Mesenchymal stem cell (in vitro differentiated cells and primary cell): ENCODE data around the gene CORO2B.

Source experiments
- DNase-seq: peaks from one replicate; pipeline ENCODE4 v3.0.0-alpha.2; 2013
- H2AFZ ChIP-seq: one replicate; pipeline ENCODE4 v1.6.1; 2013; ENCODE audit warnings: low read depth, mild to moderate bottlenecking, control low read depth, inconsistent platforms, low read length, moderate library complexity
- H2AK5ac ChIP-seq: 2 replicates; pipeline ENCODE4 v1.6.1; 2013; ENCODE audit warnings: low read length, moderate library complexity, mild to moderate bottlenecking, inconsistent platforms; ENCODE audit not compliant: severe bottlenecking
- H2BK120ac ChIP-seq: one replicate; pipeline ENCODE4 v1.6.1; 2013; ENCODE audit warnings: low read depth, mild to moderate bottlenecking, inconsistent platforms, low read length, moderate library complexity
- H2BK12ac ChIP-seq, 2 experiments: one replicate each; pipeline ENCODE4 v1.6.1; 2013; ENCODE audit warnings: inconsistent platforms in 2 of 2, low read length in 2 of 2, mild to moderate bottlenecking in 2 of 2, moderate library complexity in 2 of 2, control low read depth in 1 of 2
- H2BK15ac ChIP-seq: one replicate; pipeline ENCODE4 v1.6.1; 2013; ENCODE audit warnings: mild to moderate bottlenecking, low read depth, inconsistent platforms; ENCODE audit not compliant: poor library complexity, severe bottlenecking
- H2BK5ac ChIP-seq: 2 replicates; pipeline ENCODE4 v1.6.1; 2013; ENCODE audit warnings: low read depth, mild to moderate bottlenecking, low read length, control low read depth, inconsistent platforms; ENCODE audit not compliant: poor library complexity, severe bottlenecking
- H3K14ac ChIP-seq, 2 experiments: one replicate each; pipeline ENCODE4 v1.6.1; 2013; ENCODE audit warnings: inconsistent platforms in 2 of 2, low read length in 2 of 2, control low read depth in 1 of 2, mild to moderate bottlenecking in 1 of 2, moderate library complexity in 1 of 2
- H3K18ac ChIP-seq, 2 experiments: one replicate each; pipeline ENCODE4 v1.6.1; 2013; ENCODE audit warnings: inconsistent platforms in 2 of 2, low read length in 2 of 2, control low read depth in 1 of 2, low read depth in 1 of 2, mild to moderate bottlenecking in 1 of 2
- H3K23ac ChIP-seq, 2 experiments: one replicate each; pipeline ENCODE4 v1.6.1; 2013; ENCODE audit warnings: inconsistent platforms in 2 of 2, low read length in 2 of 2, mild to moderate bottlenecking in 2 of 2, moderate library complexity in 2 of 2, control low read depth in 1 of 2
- H3K27ac ChIP-seq: 2 replicates; pipeline ENCODE4 v1.5.1; 2013; ENCODE audit warnings: mild to moderate bottlenecking, moderate library complexity, low read length, control low read depth, inconsistent platforms; ENCODE audit not compliant: poor library complexity, severe bottlenecking
- H3K27me3 ChIP-seq, 2 experiments: 2 replicates each; pipeline versions ENCODE4 v1.6.1 to v1.7.0; 2013; ENCODE audit warnings: low read length in 2 of 2, mild to moderate bottlenecking in 2 of 2, moderate library complexity in 2 of 2, control low read depth in 1 of 2, inconsistent platforms in 1 of 2; ENCODE audit not compliant: control insufficient read depth in 1 of 2, insufficient read depth in 1 of 2
- H3K36me3 ChIP-seq, 2 experiments: 2 replicates each; pipeline versions ENCODE4 v1.6.1 to v1.7.0; 2013; ENCODE audit warnings: low read length in 2 of 2, control low read depth in 1 of 2, inconsistent platforms in 1 of 2, low read depth in 1 of 2, mild to moderate bottlenecking in 1 of 2; ENCODE audit not compliant: insufficient read depth in 2 of 2, control insufficient read depth in 1 of 2
- H3K4ac ChIP-seq, 2 experiments: one replicate each; pipeline ENCODE4 v1.6.1; 2013; ENCODE audit warnings: inconsistent platforms in 2 of 2, low read length in 2 of 2, mild to moderate bottlenecking in 2 of 2, moderate library complexity in 2 of 2, control low read depth in 1 of 2, low read depth in 1 of 2
- H3K4me1 ChIP-seq: 2 replicates; pipeline ENCODE4 v1.6.1; 2013; ENCODE audit warnings: low read depth, low read length, control low read depth; ENCODE audit not compliant: control insufficient read depth, insufficient read depth
- H3K4me2 ChIP-seq: 2 replicates; pipeline ENCODE4 v1.6.1; 2013; ENCODE audit warnings: low read length, mild to moderate bottlenecking, inconsistent platforms; ENCODE audit not compliant: poor library complexity, severe bottlenecking
- H3K4me3 ChIP-seq, 2 experiments: 2 replicates each; pipeline versions ENCODE4 v1.5.1 to v1.7.0; 2013; ENCODE audit warnings: low read length in 2 of 2, mild to moderate bottlenecking in 2 of 2, control low read depth in 1 of 2, low read depth in 1 of 2; ENCODE audit not compliant: insufficient read depth in 1 of 2
- H3K79me1 ChIP-seq: replicated peaks from 2 replicates; pipeline ENCODE4 v1.6.1; 2013; ENCODE audit warnings: mild to moderate bottlenecking, control low read depth, low read length, inconsistent platforms; ENCODE audit not compliant: poor library complexity, severe bottlenecking
- H3K9ac ChIP-seq: 2 replicates; pipeline ENCODE4 v1.7.0; 2013; ENCODE audit warnings: mild to moderate bottlenecking, low read length, moderate library complexity
- H3K9me3 ChIP-seq: 2 replicates; pipeline ENCODE4 v1.7.0; 2013; ENCODE audit warnings: mild to moderate bottlenecking, low read length; ENCODE audit not compliant: control insufficient read depth
- H4K8ac ChIP-seq: one replicate; pipeline ENCODE4 v1.6.1; 2013; ENCODE audit warnings: inconsistent platforms, mild to moderate bottlenecking, low read length, moderate library complexity
- H4K91ac ChIP-seq: one replicate; pipeline ENCODE4 v1.6.1; 2013; ENCODE audit warnings: mild to moderate bottlenecking, low read length, inconsistent platforms
- WGBS: methylation state at CpG from one replicate; pipeline ENCODE4 v1.1.7; 2013; ENCODE audit warnings: mixed read lengths; 5-methylcytosine and 5-hydroxymethylcytosine counted together

Gene CORO2B

GRCh38 chr15:68653801-68654200, 75.0 kb downstream of the CORO2B start:
- Histone ChIP-seq H2BK12ac (no peak overlapping the region), H2BK120ac (no peak overlapping the region), H2AFZ (no peak overlapping the region), H3K4me1 (peaks cover 12% of the 10 kb centered on the region), H3K9me3 (no peaks in the 10 kb centered on the region), H2BK15ac (no peak overlapping the region), H3K4me2 (no peak overlapping the region), H3K4ac (no peak overlapping the region), H3K36me3 (peaks cover 20 to 48% of the 10 kb centered on the region in 2 experiments), H3K9ac (no peak overlapping the region), H3K18ac (no peak overlapping the region), H4K8ac (no peak overlapping the region), H2BK5ac (no peak overlapping the region), H3K27me3 (no peaks in the 10 kb centered on the region), H3K14ac (no peak overlapping the region), H3K79me1 (peaks cover 4% of the 10 kb centered on the region), H3K23ac (no peak overlapping the region), H4K91ac (no peak overlapping the region), H3K27ac (no peak overlapping the region), H2AK5ac (no peak overlapping the region), H3K4me3 (no peak overlapping the region)
- no peak for DNase-seq
- 99% methylated on average over 6 of the region's 6 CpGs for WGBS

GRCh38 chr15:68654786-68655560, 76.2 kb downstream of the CORO2B start:
- peaks cover 4% of the 10 kb centered on the region for H3K79me1 ChIP-seq
- no peak overlapping the region for H3K18ac ChIP-seq
- no peak overlapping the region for H3K23ac ChIP-seq
- H2BK5ac ChIP-seq: no peak overlapping the region
- H4K91ac ChIP-seq: no peak overlapping the region
- DNase-seq: no peak
- no peak overlapping the region for H2AFZ ChIP-seq
- H3K9me3 ChIP-seq: no peaks in the 10 kb centered on the region
- H3K4me1 ChIP-seq: peaks cover 12% of the 10 kb centered on the region
- H3K4me3 ChIP-seq: no peak overlapping the region
- H3K9ac ChIP-seq: no peak overlapping the region
- no peak overlapping the region for H3K4ac ChIP-seq
- no peak overlapping the region for H2BK12ac ChIP-seq
- H3K36me3 ChIP-seq: peaks cover 20 to 39% of the 10 kb centered on the region in 2 experiments
- H2BK120ac ChIP-seq: no peak overlapping the region
- H4K8ac ChIP-seq: no peak overlapping the region
- WGBS: 94% methylated on average over 7 of the region's 8 CpGs
- H3K27ac ChIP-seq: no peak overlapping the region
- H2AK5ac ChIP-seq: no peak overlapping the region
- no peak overlapping the region for H3K4me2 ChIP-seq
- H3K14ac ChIP-seq: no peak overlapping the region
- H2BK15ac ChIP-seq: no peak overlapping the region
- no peaks in the 10 kb centered on the region for H3K27me3 ChIP-seq

- DNase-seq: no peak
- no peak overlapping the region for H2AFZ ChIP-seq
- H2BK12ac ChIP-seq: no peak overlapping the region
- H3K27me3 ChIP-seq: no peaks in the 10 kb centered on the region
- H3K4me1 ChIP-seq: peaks cover 12% of the 10 kb centered on the region
- H3K9me3 ChIP-seq: no peaks in the 10 kb centered on the region
- H3K4me2 ChIP-seq: no peak overlapping the region
- H4K91ac ChIP-seq: no peak overlapping the region
- H2AK5ac ChIP-seq: no peak overlapping the region
- H3K23ac ChIP-seq: no peak overlapping the region
- no peak overlapping the region for H3K14ac ChIP-seq
- H3K4ac ChIP-seq: no peak overlapping the region
- H3K79me1 ChIP-seq: peaks cover 3% of the 10 kb centered on the region
- H2BK120ac ChIP-seq: no peak overlapping the region
- H3K36me3 ChIP-seq: peaks cover 20 to 39% of the 10 kb centered on the region in 2 experiments
- H3K27ac ChIP-seq: no peak overlapping the region
- WGBS: 96% methylated on average over 2 of the region's 8 CpGs
- H2BK15ac ChIP-seq: no peak overlapping the region
- H3K4me3 ChIP-seq: no peak overlapping the region
- no peak overlapping the region for H2BK5ac ChIP-seq
- H3K18ac ChIP-seq: no peak overlapping the region
- no peak overlapping the region for H3K9ac ChIP-seq
- no peak overlapping the region for H4K8ac ChIP-seq
These were observed 77.1 kb downstream of the CORO2B start for GRCh38 chr15:68655686-68656437.

GRCh38 chr15:68656438-68656739, 77.6 kb downstream of the CORO2B start:
- H3K23ac ChIP-seq: no peak overlapping the region
- no peak overlapping the region for H3K4ac ChIP-seq
- no peak overlapping the region for H2BK120ac ChIP-seq
- peaks cover 20 to 42% of the 10 kb centered on the region in 2 experiments for H3K36me3 ChIP-seq
- H2AK5ac ChIP-seq: no peak overlapping the region
- WGBS: 100% methylated on average over 1 of the region's 1 CpG
- DNase-seq: no peak
- no peak overlapping the region for H3K4me3 ChIP-seq
- H4K8ac ChIP-seq: no peak overlapping the region
- no peak overlapping the region for H3K27ac ChIP-seq
- peaks cover 12% of the 10 kb centered on the region for H3K4me1 ChIP-seq
- no peak overlapping the region for H3K18ac ChIP-seq
- H2AFZ ChIP-seq: no peak overlapping the region
- no peak overlapping the region for H3K9ac ChIP-seq
- H3K4me2 ChIP-seq: no peak overlapping the region
- no peaks in the 10 kb centered on the region for H3K27me3 ChIP-seq
- no peak overlapping the region for H2BK15ac ChIP-seq
- no peak overlapping the region for H2BK12ac ChIP-seq
- no peak overlapping the region for H4K91ac ChIP-seq
- no peaks in the 10 kb centered on the region for H3K9me3 ChIP-seq
- H2BK5ac ChIP-seq: no peak overlapping the region
- peaks cover 2% of the 10 kb centered on the region for H3K79me1 ChIP-seq
- H3K14ac ChIP-seq: no peak overlapping the region
